HFFc6 (cell line): ENCODE results near the gene TNFRSF6B. TPM values are rescaled to one million over a fixed set of nuclear protein-coding genes. Genes with fewer than 3 reads are reported as not detected.
A peak's percentile ranks its signal among the peaks of the same experiment; 100 is the strongest.

Source experiments
- DNase-seq: peaks from one replicate; pipeline ENCODE4 v3.0.0-alpha.2; 2018
- H3K27ac Mint-ChIP-seq: 2 replicates; pipeline ENCODE4 v1.8.0; 2020; ENCODE audit warnings: mild to moderate bottlenecking, mixed read lengths
- H3K27me3 Mint-ChIP-seq: 2 replicates; pipeline ENCODE4 v1.8.0; 2021; ENCODE audit warnings: mild to moderate bottlenecking, moderate library complexity, mixed read lengths; ENCODE audit not compliant: insufficient read depth
- H3K36me3 Mint-ChIP-seq: 2 replicates; pipeline ENCODE4 v1.8.0; 2021; ENCODE audit warnings: low read depth, mixed read lengths
- H3K4me1 Mint-ChIP-seq: 2 replicates; pipeline ENCODE4 v1.8.0; 2020; ENCODE audit warnings: low read depth, mixed read lengths
- H3K4me3 Mint-ChIP-seq: 2 replicates; pipeline ENCODE4 v1.8.0; 2020; ENCODE audit warnings: mild to moderate bottlenecking, moderate library complexity, mixed read lengths
- H3K9me3 Mint-ChIP-seq: 2 replicates; pipeline ENCODE4 v1.8.0; 2020; ENCODE audit warnings: mild to moderate bottlenecking, mixed read lengths
- total RNA-seq, 6 experiments: library from RNA; stranded (reverse); fragmentation: NEBNext Ultra II Directional; extraction: Animal tissue kit (Norgen Biotek cat#: 25700); gene quantifications; 2 replicates in 1 of 6; 3 replicates in 5 of 6; pipeline ENCODE4 v1.2.3, GENCODE V29; 2021
- TF ChIP-seq, protein P1 (sequence below): fragments of 200-600 bp; sonication (generic); IDR thresholded peaks from 2 replicates; pipeline ENCODE4 v1.5.0; 2021; ENCODE audit warnings: antibody characterized with exemption, mild to moderate bottlenecking

TNFRSF6B gene
- total RNA-seq, 6 experiments from 2014 or later: 0.33 to 1.8 (median 1.1) TPM

GRCh38 chr20:63691711-63692435, 4.6 kb upstream of the TNFRSF6B start:
- H3K4me3 Mint-ChIP-seq: no peak overlapping the region; the same call in 1 of the 2 replicates
- H3K27me3 Mint-ChIP-seq: peaks cover 36% of the 10 kb centered on the region
- peak overlapping the region; percentile 61; the same call in 1 of the 2 replicates for H3K27ac Mint-ChIP-seq
- peaks cover 2% of the 10 kb centered on the region; the same call in 1 of the 2 replicates for H3K4me1 Mint-ChIP-seq
- no peak for DNase-seq
- H3K9me3 Mint-ChIP-seq: no peaks in the 10 kb centered on the region
- H3K36me3 Mint-ChIP-seq: no peaks in the 10 kb centered on the region; the same call in 1 of the 2 replicates
- TF ChIP-seq, protein P1, sequence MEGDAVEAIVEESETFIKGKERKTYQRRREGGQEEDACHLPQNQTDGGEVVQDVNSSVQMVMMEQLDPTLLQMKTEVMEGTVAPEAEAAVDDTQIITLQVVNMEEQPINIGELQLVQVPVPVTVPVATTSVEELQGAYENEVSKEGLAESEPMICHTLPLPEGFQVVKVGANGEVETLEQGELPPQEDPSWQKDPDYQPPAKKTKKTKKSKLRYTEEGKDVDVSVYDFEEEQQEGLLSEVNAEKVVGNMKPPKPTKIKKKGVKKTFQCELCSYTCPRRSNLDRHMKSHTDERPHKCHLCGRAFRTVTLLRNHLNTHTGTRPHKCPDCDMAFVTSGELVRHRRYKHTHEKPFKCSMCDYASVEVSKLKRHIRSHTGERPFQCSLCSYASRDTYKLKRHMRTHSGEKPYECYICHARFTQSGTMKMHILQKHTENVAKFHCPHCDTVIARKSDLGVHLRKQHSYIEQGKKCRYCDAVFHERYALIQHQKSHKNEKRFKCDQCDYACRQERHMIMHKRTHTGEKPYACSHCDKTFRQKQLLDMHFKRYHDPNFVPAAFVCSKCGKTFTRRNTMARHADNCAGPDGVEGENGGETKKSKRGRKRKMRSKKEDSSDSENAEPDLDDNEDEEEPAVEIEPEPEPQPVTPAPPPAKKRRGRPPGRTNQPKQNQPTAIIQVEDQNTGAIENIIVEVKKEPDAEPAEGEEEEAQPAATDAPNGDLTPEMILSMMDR: no peak

DNA sequence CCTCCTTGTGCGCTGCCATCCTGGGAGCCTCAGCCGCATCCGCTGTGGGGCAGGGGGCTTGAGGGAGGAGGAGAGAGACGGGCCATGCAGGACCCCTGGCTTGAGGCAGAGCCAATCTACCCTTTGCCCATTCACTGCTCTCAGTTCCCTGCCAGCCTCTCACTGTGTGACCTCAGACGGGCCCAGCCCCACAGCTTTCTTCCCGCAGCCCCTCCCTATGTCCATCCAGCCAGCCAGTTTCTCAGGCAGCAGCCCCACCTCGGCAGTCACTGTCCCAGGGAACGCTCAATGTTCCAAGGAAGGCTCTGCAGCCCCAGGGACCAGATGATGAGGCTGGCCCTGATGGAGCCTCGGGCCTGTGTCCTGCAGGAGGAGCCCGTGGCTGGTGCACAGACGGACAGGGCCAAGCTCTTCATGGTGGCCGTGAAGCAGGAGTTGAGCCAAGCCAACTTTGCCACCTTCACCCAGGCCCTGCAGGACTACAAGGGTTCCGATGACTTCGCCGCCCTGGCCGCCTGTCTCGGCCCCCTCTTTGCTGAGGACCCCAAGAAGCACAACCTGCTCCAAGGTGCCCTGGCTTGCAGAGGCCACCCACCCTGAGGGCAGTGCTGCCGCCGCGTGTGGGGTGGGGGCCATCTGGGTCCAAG, 3.9 kb upstream of the TNFRSF6B start:
- Mint-ChIP-seq H3K4me1 (no peaks in the 10 kb centered on the region), H3K27ac (peak overlapping the region; percentile 66), H3K4me3 (no peak overlapping the region), H3K27me3 (peaks cover 41% of the 10 kb centered on the region), H3K9me3 (no peaks in the 10 kb centered on the region), H3K36me3 (no peaks in the 10 kb centered on the region; the same call in 1 of the 2 replicates)
- peak; percentile 20 for DNase-seq
- TF ChIP-seq, protein P1: peak; percentile 18; the same call in 1 of the 2 replicates

GRCh38 chr20:63693083-63693732, 3.2 kb upstream of the TNFRSF6B start:
- H3K9me3 Mint-ChIP-seq: no peaks in the 10 kb centered on the region
- H3K27ac Mint-ChIP-seq: no peak overlapping the region
- H3K36me3 Mint-ChIP-seq: no peaks in the 10 kb centered on the region; the same call in 1 of the 2 replicates
- peaks cover 38% of the 10 kb centered on the region for H3K27me3 Mint-ChIP-seq
- no peaks in the 10 kb centered on the region for H3K4me1 Mint-ChIP-seq
- TF ChIP-seq, protein P1: no peak
- no peak for DNase-seq
- no peak overlapping the region for H3K4me3 Mint-ChIP-seq

DNA sequence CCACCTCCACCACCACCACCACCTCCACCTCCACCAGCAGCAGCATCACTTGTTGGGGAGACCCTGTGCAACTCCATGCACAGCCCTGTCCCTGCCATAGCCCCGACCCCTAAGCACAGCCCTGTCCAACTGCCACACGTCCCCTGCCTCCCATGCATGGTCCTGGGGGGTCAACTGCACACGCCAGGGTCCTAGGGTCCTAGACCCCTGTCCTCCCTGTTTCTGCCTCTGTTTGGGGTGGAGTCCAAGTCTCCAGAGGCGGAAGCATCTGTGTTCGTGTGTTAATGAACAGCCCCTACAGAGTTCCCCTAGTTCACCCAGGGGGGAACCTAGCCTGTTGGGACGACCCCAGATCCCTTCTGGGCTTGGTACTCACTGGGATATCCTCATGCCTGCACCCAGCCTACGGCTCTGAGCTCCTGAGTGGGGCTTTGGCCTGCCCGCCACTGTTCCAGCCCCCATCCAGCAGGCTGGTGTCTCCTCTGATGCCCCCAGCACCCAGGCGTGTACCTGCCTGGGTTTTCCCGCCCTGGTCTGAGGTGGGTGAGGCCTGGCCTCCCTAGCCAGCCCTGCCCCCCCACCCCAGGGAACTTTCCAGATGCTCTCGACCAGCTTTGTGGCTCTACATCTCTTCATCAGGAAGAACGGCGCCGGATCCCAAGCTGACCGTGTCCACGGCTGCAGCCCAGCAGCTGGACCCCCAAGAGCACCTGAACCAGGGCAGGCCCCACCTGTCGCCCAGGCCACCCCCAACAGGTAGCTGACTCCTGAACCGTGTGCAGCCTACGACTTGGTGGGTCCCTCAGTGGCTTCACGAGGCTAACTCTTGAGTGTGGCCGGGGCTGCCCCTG, 2.5 kb upstream of the TNFRSF6B start:
- no peaks in the 10 kb centered on the region; the same call in 1 of the 2 replicates for H3K36me3 Mint-ChIP-seq
- no peaks in the 10 kb centered on the region for H3K9me3 Mint-ChIP-seq
- no peak overlapping the region for H3K4me3 Mint-ChIP-seq
- TF ChIP-seq, protein P1: no peak
- H3K27ac Mint-ChIP-seq: peak overlapping the region; percentile 53
- DNase-seq: no peak
- peaks cover 4% of the 10 kb centered on the region; the same call in 1 of the 2 replicates for H3K4me1 Mint-ChIP-seq
- peaks cover 41% of the 10 kb centered on the region for H3K27me3 Mint-ChIP-seq
